NB4 (cell line): ENCODE measurements around the gene ADORA2A.

Source experiments
- DNase-seq: peaks from one replicate; pipeline ENCODE4 v3.0.0; 2010; ENCODE audit warnings: low read depth
- H3K4me3 ChIP-seq: one replicate; pipeline ENCODE4 v1.5.1; 2011; ENCODE audit warnings: mild to moderate bottlenecking, low read depth, low read length, moderate library complexity
- MYC ChIP-seq: IDR thresholded peaks from 2 replicates; pipeline ENCODE4 v1.6.1; 2011; ENCODE audit warnings: low read depth, low read length
- POLR2A ChIP-seq: IDR thresholded peaks from 2 replicates; pipeline ENCODE4 v1.6.1; 2011; ENCODE audit warnings: mild to moderate bottlenecking; ENCODE audit not compliant: insufficient read length; ENCODE audit errors: extremely low read depth
- TF ChIP-seq, protein P1 (sequence below): IDR thresholded peaks from 2 replicates; pipeline ENCODE4 v1.6.1; 2011; ENCODE audit warnings: low read depth, low read length
- TF ChIP-seq, protein P2 (sequence below): IDR thresholded peaks from one replicate; pipeline ENCODE4 v1.5.1; 2012; ENCODE audit warnings: low read depth, low read length

ADORA2A gene

DNA sequence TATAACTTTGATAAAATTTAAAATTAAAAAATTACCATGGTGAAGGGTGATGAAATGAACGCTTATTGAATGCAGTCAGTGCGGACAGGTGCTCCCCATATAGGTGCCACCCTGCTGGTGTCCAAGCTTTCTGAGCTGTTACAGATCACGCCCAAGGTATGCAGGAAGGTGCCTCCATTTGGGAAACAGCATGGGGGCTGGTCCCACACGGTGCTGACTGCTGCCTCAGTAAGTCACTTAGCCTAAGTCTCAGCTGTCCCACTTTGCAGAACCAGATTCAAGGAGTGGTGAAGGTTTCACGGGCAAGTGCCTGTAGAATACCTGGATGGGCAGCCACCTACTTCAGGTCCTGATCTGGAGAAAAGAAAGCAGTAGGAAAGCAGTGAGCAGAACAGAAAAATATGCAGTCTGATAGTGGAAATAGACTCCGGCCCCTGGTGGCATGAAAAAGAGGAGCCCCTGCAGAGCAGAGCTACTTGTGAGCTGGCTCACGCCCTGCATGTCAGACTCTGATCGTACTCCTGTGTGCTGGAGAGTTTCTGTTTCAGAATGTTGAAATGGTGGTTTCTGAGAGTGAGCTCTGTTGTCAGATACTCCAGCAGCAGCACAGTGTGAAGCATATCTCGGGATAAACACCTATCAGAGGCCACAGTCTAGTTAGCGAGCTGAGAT, 33.2 kb downstream of the ADORA2A start:
- no peak overlapping the region for H3K4me3 ChIP-seq
- no peak for DNase-seq
- TF ChIP-seq MYC (no peak), POLR2A (no peak)
- TF ChIP-seq, protein P1, sequence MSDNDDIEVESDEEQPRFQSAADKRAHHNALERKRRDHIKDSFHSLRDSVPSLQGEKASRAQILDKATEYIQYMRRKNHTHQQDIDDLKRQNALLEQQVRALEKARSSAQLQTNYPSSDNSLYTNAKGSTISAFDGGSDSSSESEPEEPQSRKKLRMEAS, result no peak
- TF ChIP-seq, protein P2, sequence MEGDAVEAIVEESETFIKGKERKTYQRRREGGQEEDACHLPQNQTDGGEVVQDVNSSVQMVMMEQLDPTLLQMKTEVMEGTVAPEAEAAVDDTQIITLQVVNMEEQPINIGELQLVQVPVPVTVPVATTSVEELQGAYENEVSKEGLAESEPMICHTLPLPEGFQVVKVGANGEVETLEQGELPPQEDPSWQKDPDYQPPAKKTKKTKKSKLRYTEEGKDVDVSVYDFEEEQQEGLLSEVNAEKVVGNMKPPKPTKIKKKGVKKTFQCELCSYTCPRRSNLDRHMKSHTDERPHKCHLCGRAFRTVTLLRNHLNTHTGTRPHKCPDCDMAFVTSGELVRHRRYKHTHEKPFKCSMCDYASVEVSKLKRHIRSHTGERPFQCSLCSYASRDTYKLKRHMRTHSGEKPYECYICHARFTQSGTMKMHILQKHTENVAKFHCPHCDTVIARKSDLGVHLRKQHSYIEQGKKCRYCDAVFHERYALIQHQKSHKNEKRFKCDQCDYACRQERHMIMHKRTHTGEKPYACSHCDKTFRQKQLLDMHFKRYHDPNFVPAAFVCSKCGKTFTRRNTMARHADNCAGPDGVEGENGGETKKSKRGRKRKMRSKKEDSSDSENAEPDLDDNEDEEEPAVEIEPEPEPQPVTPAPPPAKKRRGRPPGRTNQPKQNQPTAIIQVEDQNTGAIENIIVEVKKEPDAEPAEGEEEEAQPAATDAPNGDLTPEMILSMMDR, result no peak

DNA sequence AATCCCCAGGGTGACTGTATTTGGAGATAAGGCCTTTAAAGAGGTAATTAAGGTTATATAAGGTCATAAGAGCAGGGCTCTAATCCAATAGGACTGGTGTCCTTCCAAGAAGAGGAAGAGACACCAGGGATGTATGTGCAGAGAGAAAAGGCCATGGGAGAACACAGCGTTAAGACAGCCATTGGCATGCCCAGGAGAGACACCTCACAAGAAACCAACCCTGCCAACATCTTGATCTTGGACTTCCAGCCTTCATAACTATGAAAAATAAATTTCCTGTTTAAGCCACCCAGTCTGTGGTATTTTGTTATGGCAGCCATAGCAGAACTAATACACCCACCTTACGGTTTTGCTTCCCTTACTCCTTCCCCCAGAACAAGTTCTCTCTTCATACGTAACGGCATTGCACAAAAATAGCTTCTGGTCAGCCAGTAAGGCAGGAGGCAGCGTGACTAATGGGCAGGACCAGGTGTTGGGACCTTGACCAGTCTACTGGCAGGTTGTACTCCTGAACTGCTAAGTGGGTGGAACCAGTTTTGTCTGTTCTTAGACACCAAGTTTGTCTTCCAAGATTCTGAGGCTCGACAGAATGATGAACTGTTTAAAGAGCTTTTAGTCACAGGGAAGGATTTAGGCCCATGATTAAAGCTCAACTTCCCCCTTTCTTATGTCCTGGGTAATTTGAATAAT, 35.8 kb downstream of the ADORA2A start:
- H3K4me3 ChIP-seq, result no peak overlapping the region
- TF ChIP-seq POLR2A, result no peak
- TF ChIP-seq, protein P2, result no peak
- TF ChIP-seq, protein P1, result no peak
- no peak for TF ChIP-seq MYC
- no peak for DNase-seq

DNA sequence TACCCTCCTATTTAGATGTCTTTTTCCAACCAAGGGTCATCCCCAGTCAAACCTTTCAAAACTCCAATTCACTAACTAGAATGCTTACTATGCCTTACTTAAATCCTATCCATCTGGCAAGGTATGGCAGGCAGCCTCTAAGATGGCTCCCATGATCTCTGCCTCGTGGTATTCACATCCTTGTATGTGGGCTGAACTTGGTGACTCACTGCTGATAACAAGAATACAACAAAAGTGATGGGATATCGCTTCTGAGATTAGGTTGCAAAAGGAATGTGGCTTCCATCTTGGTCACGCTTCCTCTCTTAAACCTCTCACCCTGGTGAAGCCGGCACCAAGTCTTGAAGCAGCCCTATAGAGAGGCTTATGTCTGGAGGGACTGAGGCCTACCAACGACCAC, 38.2 kb downstream of the ADORA2A start:
- TF ChIP-seq, protein P2, result no peak
- no peak for TF ChIP-seq MYC
- TF ChIP-seq, protein P1, result no peak
- no peak for TF ChIP-seq POLR2A
- no peak overlapping the region for H3K4me3 ChIP-seq
- DNase-seq, result peak; percentile 55

DNA sequence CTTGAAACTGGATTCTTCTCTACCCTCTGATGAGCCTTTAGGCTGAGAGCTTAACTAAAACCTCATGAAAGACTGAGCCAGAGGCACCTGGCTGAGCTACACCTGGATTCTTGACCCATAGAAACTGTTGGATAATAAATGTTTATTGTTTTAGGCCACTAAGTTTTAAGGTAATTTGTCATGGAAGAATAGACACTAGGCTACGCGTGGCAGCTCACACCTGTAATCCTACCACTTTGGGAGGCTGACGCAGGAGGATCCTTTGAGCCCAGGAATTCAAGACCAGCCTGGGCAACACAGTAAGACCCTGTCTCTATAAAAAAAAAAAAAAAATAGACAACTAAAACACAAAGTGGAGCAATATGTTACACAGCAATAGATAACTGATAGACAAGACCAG, 38.6 kb downstream of the ADORA2A start:
- DNase-seq, result no peak
- no peak overlapping the region for H3K4me3 ChIP-seq
- TF ChIP-seq, protein P1, result no peak
- TF ChIP-seq POLR2A (no peak), MYC (no peak)
- TF ChIP-seq, protein P2, result no peak

DNA sequence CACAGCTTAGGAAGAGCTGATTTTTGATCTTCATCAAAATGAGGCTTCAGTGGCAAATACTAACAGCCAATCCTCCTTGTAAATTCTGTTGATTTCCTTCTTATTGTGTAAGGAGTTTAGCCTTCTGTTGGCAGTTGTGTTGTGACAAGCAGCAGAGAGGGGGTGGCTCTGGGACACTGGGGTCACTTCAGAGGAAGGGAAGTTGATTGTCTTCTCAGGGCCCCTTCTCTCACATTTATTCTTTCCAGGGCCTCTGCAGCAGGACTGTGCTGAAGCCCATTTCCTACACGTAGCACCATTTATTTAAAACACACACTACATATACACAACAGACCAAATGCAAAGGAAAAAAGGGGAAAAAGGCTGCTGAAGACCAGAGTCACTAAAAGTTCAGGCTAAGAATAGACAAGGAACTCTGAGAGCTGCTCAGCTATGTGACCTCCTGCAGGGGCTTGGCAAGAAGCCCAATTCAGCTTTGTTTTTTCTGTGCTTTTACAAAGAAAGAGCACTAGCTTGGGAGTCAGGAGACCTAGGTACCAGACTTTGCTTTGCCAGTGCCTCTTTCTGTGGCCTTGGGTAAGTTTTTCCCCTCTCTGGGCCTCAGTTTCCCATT, 39.4 kb downstream of the ADORA2A start:
- DNase-seq, result peak; percentile 72
- no peak for TF ChIP-seq MYC
- TF ChIP-seq, protein P1, result no peak
- TF ChIP-seq POLR2A, result no peak
- TF ChIP-seq, protein P2, result no peak
- no peak overlapping the region for H3K4me3 ChIP-seq
